ENCODE data around the gene MEGF9. TPM values are rescaled to one million over a fixed set of nuclear protein-coding genes. Genes with fewer than 3 reads are reported as not detected.
"Not testable (repeated sequence)": the region's sequence is repeated elsewhere in the genome, so short reads cannot be mapped to it uniquely, and the experiment has no call there.

Gene MEGF9
- total RNA-seq, 2 experiments from 2014 or later = 6.4 to 6.7 TPM

DNA sequence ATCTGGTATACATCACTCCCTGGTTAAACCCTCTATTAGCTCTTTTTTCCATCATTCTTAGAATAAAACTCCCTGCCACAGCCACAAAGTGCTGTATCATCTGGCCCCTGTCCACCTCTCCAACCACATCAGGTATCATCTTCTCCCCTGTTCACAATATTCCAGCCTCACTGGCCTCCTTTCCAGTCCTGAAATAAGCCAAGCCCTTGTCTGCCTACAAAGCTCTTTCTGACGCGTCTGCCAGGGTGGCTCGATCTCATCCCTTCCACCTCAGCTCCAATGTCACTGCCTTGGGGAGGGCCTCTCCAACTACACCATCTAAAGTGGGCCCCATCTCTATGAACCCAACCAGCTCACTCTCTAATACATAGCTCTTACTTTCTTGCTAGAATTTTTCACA lies 155.8 kb downstream of the MEGF9 start:
- Mint-ChIP-seq H3K27ac (no peak overlapping the region), H3K36me3 (peaks cover 41% of the 10 kb centered on the region)

GRCh38 chr9:120557205-120557604 lies 157.1 kb downstream of the MEGF9 start:
- Mint-ChIP-seq H3K9me3 (ENCODE audit: low read depth) (no peaks in the 10 kb centered on the region), H3K4me3 (no peak overlapping the region), H3K36me3 (peaks cover 41% of the 10 kb centered on the region), H3K27me3 (no peaks in the 10 kb centered on the region), H3K4me1 (no peaks in the 10 kb centered on the region), H3K27ac (no peak overlapping the region)
- CTCF ChIA-PET = no interaction called here
- no peak for DNase-seq
- ATAC-seq = no peak

More for the DNA sequence above, 155.8 kb downstream of the MEGF9 start:
- CTCF ChIA-PET = no interaction called here
- H3K4me3 Mint-ChIP-seq = no peak overlapping the region
- H3K27me3 Mint-ChIP-seq = no peaks in the 10 kb centered on the region
- H3K9me3 Mint-ChIP-seq (ENCODE audit: low read depth) = no peaks in the 10 kb centered on the region
- no peak for ATAC-seq
- no peaks in the 10 kb centered on the region for H3K4me1 Mint-ChIP-seq
- no peak for DNase-seq

DNA sequence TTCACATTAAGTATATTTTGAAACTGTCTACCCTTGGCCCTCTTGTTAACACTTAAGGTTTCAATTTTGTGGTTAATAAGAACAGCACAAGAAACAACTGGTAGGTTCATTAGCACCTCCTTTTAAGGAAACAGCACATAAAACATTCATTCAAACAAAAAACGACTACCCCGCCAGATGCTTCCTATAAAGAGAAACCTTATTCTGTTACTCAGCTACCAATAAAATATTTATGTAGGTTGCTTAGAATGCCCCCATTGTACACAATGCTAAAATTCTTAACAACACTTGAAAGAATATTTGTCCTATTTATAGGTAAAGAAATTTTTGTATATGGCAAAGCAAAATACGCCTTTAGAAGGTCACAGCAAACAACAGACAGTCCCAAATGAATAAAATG lies 157.5 kb downstream of the MEGF9 start:
- CTCF ChIA-PET = no interaction called here
- Mint-ChIP-seq H3K36me3 (peaks cover 41% of the 10 kb centered on the region), H3K9me3 (ENCODE audit: low read depth) (no peaks in the 10 kb centered on the region), H3K4me3 (no peak overlapping the region), H3K4me1 (no peaks in the 10 kb centered on the region), H3K27me3 (no peaks in the 10 kb centered on the region), H3K27ac (no peak overlapping the region)
- no peak for DNase-seq
- ATAC-seq = no peak

DNA sequence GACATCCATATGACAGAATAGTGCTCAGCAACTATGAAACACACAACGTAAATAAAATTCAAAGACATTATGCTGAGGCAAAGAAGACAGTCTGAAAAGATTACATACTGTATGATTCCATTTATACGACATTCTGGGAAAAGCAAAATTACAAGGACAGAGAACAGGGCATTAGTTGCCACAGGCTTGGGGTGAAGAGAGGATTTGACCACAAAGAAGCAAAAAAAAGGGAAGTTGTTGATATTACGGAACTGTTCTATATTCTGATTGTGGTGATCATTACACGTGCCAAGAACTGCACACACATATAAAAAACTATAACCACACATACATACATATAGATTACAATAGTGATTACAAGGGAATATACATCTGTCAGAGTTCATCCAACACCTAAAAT lies 158.4 kb downstream of the MEGF9 start:
- no peak for DNase-seq

GRCh38 chr9:120552210-120552704 lies 162.0 kb downstream of the MEGF9 start:
- DNase-seq; H3K27me3 Mint-ChIP-seq; H3K4me1 Mint-ChIP-seq; ATAC-seq; H3K27ac Mint-ChIP-seq; H3K4me3 Mint-ChIP-seq; CTCF ChIA-PET; H3K9me3 Mint-ChIP-seq (ENCODE audit: low read depth): not testable (repeated sequence)
- peaks cover 47% of the 10 kb centered on the region for H3K36me3 Mint-ChIP-seq

More for the DNA sequence above, 158.4 kb downstream of the MEGF9 start:
- Mint-ChIP-seq H3K4me1 (no peaks in the 10 kb centered on the region), H3K27ac (no peak overlapping the region), H3K4me3 (no peak overlapping the region), H3K27me3 (no peaks in the 10 kb centered on the region), H3K36me3 (peaks cover 51% of the 10 kb centered on the region), H3K9me3 (ENCODE audit: low read depth) (no peaks in the 10 kb centered on the region)
- no peak for ATAC-seq
- CTCF ChIA-PET = no interaction called here

Other genes with a start within 250 kb of the MEGF9 start
- 100 to 1,000 TPM in 1 of 2 experiments, 10 to 100 TPM in 1; 79.8 to 138 TPM for gene CDK5RAP2, start 134.3 kb downstream of the MEGF9 start, total RNA-seq
- 10 to 100 TPM; 82.2 to 88.3 TPM for gene FBXW2, start 78.9 kb upstream of the MEGF9 start, total RNA-seq
- 10 to 100 TPM; 53.6 to 58.9 TPM for gene PSMD5, start 128.5 kb upstream of the MEGF9 start, total RNA-seq
- gene PHF19, start 162.7 kb upstream of the MEGF9 start, total RNA-seq = 100 to 1,000 TPM; 246 to 254 TPM
- gene TRAF1, start 212.3 kb upstream of the MEGF9 start, total RNA-seq = 100 to 1,000 TPM in 1 of 2 experiments, 10 to 100 TPM in 1; 59.6 to 114 TPM

All from activated CD8-positive, alpha-beta memory T cell treated with anti-CD3 and anti-CD28 coated beads, Interleukin-2, amount 10 ng/mL, durations not matched to agents 7 days and 5 days (primary cell).